ENCODE measurements around the gene SMC3.
"Not testable (repeated sequence)": the region's sequence is repeated elsewhere in the genome, so short reads cannot be mapped to it uniquely, and the experiment has no call there.

SMC3 gene

GRCh38 chr10:110567201-110568054 is at the start of gene SMC3:
Gene SMC3, plus strand, starts transcription at chr10:110567695. Its CDS starts 122 bp downstream, at chr10:110567817.
- Mint-ChIP-seq H3K27me3 (peaks cover 5% of the 10 kb centered on the region), H3K4me3 (peak within 1 kb of the TSS; percentile 97), H3K27ac (peak within 1 kb of the TSS; percentile 99), H3K36me3 (peaks cover 2% of the 10 kb centered on the region), H3K9me3 (no peaks in the 10 kb centered on the region), H3K4me1 (peaks cover 40% of the 10 kb centered on the region)

GRCh38 chr10:110522365-110522988 is 45.0 kb upstream of the SMC3 start:
- H3K27me3 Mint-ChIP-seq, result no peaks in the 10 kb centered on the region
- peaks cover 5% of the 10 kb centered on the region for H3K36me3 Mint-ChIP-seq
- no peak overlapping the region for H3K27ac Mint-ChIP-seq
- H3K9me3 Mint-ChIP-seq, result no peaks in the 10 kb centered on the region
- no peak overlapping the region for H3K4me3 Mint-ChIP-seq
- peaks cover 25% of the 10 kb centered on the region for H3K4me1 Mint-ChIP-seq

- Mint-ChIP-seq H3K36me3 (peaks cover 5% of the 10 kb centered on the region), H3K4me3 (no peak overlapping the region), H3K27me3 (no peaks in the 10 kb centered on the region), H3K27ac (no peak overlapping the region), H3K9me3 (no peaks in the 10 kb centered on the region), H3K4me1 (peaks cover 35% of the 10 kb centered on the region)
Observed at GRCh38 chr10:110523736-110524135, 43.8 kb upstream of the SMC3 start.

- Mint-ChIP-seq H3K4me1 (peaks cover 41% of the 10 kb centered on the region), H3K27ac (peak overlapping the region; percentile 56), H3K4me3 (no peak overlapping the region), H3K9me3 (no peaks in the 10 kb centered on the region), H3K27me3 (no peaks in the 10 kb centered on the region), H3K36me3 (peaks cover 3% of the 10 kb centered on the region)
Observed at GRCh38 chr10:110524179-110524858, 43.2 kb upstream of the SMC3 start.

- Mint-ChIP-seq H3K4me1 (peaks cover 46% of the 10 kb centered on the region), H3K27ac (peak overlapping the region; percentile 56), H3K36me3 (peaks cover 3% of the 10 kb centered on the region), H3K9me3 (no peaks in the 10 kb centered on the region), H3K4me3 (no peak overlapping the region), H3K27me3 (no peaks in the 10 kb centered on the region)
Observed at GRCh38 chr10:110524859-110525232, 42.6 kb upstream of the SMC3 start.

GRCh38 chr10:110525349-110526260 is 41.9 kb upstream of the SMC3 start:
- Mint-ChIP-seq H3K4me1 (peaks cover 50% of the 10 kb centered on the region), H3K27me3 (no peaks in the 10 kb centered on the region), H3K27ac (peak overlapping the region; percentile 62), H3K4me3 (no peak overlapping the region), H3K36me3 (peaks cover 3% of the 10 kb centered on the region), H3K9me3 (no peaks in the 10 kb centered on the region)

- H3K9me3 Mint-ChIP-seq, result no peaks in the 10 kb centered on the region
- no peaks in the 10 kb centered on the region for H3K27me3 Mint-ChIP-seq
- H3K4me3 Mint-ChIP-seq, result peak overlapping the region; percentile 68
- peaks cover 3% of the 10 kb centered on the region for H3K36me3 Mint-ChIP-seq
- peak overlapping the region; percentile 59 for H3K27ac Mint-ChIP-seq
- H3K4me1 Mint-ChIP-seq, result peaks cover 51% of the 10 kb centered on the region
Observed at GRCh38 chr10:110527731-110528171, 39.7 kb upstream of the SMC3 start.

GRCh38 chr10:110528224-110528996 is 39.1 kb upstream of the SMC3 start:
- H3K4me3 Mint-ChIP-seq, result peak overlapping the region; percentile 68
- H3K9me3 Mint-ChIP-seq, result no peaks in the 10 kb centered on the region
- H3K27ac Mint-ChIP-seq, result peak overlapping the region; percentile 59
- peaks cover 3% of the 10 kb centered on the region for H3K36me3 Mint-ChIP-seq
- H3K4me1 Mint-ChIP-seq, result peaks cover 52% of the 10 kb centered on the region
- H3K27me3 Mint-ChIP-seq, result no peaks in the 10 kb centered on the region

GRCh38 chr10:110528997-110529524 is 38.4 kb upstream of the SMC3 start:
- H3K9me3 Mint-ChIP-seq, H3K36me3 Mint-ChIP-seq, H3K27me3 Mint-ChIP-seq: not testable (repeated sequence)
- H3K4me3 Mint-ChIP-seq, result peak overlapping the region; percentile 1
- H3K4me1 Mint-ChIP-seq, result peaks cover 46% of the 10 kb centered on the region
- H3K27ac Mint-ChIP-seq, result peak overlapping the region; percentile 6

GRCh38 chr10:110529596-110530011 is 37.9 kb upstream of the SMC3 start:
- Mint-ChIP-seq H3K9me3 (no peaks in the 10 kb centered on the region), H3K27me3 (no peaks in the 10 kb centered on the region), H3K4me1 (peaks cover 45% of the 10 kb centered on the region), H3K27ac (peak overlapping the region; percentile 86), H3K36me3 (peaks cover 2% of the 10 kb centered on the region), H3K4me3 (peak overlapping the region; percentile 46)

GRCh38 chr10:110530131-110530831 is 37.2 kb upstream of the SMC3 start:
- peaks cover 49% of the 10 kb centered on the region for H3K4me1 Mint-ChIP-seq
- H3K9me3 Mint-ChIP-seq, result no peaks in the 10 kb centered on the region
- H3K27ac Mint-ChIP-seq, result no peak overlapping the region
- peak overlapping the region; percentile 4 for H3K4me3 Mint-ChIP-seq
- no peaks in the 10 kb centered on the region for H3K36me3 Mint-ChIP-seq
- no peaks in the 10 kb centered on the region for H3K27me3 Mint-ChIP-seq

- no peak overlapping the region for H3K27ac Mint-ChIP-seq
- H3K27me3 Mint-ChIP-seq, result no peaks in the 10 kb centered on the region
- H3K4me3 Mint-ChIP-seq, result no peak overlapping the region
- no peaks in the 10 kb centered on the region for H3K9me3 Mint-ChIP-seq
- H3K4me1 Mint-ChIP-seq, result peaks cover 60% of the 10 kb centered on the region
- no peaks in the 10 kb centered on the region for H3K36me3 Mint-ChIP-seq
Observed at GRCh38 chr10:110531687-110532086, 35.8 kb upstream of the SMC3 start.

- not testable (repeated sequence) for H3K27me3 Mint-ChIP-seq, H3K4me3 Mint-ChIP-seq, H3K36me3 Mint-ChIP-seq, H3K9me3 Mint-ChIP-seq
- H3K4me1 Mint-ChIP-seq, result peaks cover 60% of the 10 kb centered on the region
- peak overlapping the region; percentile 5 for H3K27ac Mint-ChIP-seq
Observed at GRCh38 chr10:110532628-110533027, 34.9 kb upstream of the SMC3 start.

GRCh38 chr10:110533149-110533548 is 34.3 kb upstream of the SMC3 start:
- Mint-ChIP-seq H3K27me3 (no peaks in the 10 kb centered on the region), H3K9me3 (no peaks in the 10 kb centered on the region), H3K4me3 (no peak overlapping the region), H3K4me1 (peaks cover 55% of the 10 kb centered on the region), H3K27ac (peak overlapping the region; percentile 87), H3K36me3 (no peaks in the 10 kb centered on the region)
